GM20431 (cell line): ENCODE data around the gene SLC11A1.

Experiments
- in situ Hi-C: fragments of 300-500 bp; cut with MseI, MboI; formaldehyde crosslinking; loops from one replicate; pipeline ENCODE4 v1.15.0; 2020; ENCODE audit warnings: low sequenced_read_pairs; ENCODE audit not compliant: unreplicated experiment

Gene SLC11A1

GRCh38 chr2:218427741-218428140, 45.7 kb downstream of the SLC11A1 start:
- in situ Hi-C loops = no loop called here

- in situ Hi-C loops = no loop called here
These were observed 46.9 kb downstream of the SLC11A1 start for GRCh38 chr2:218428846-218429558.

- in situ Hi-C loops = no loop called here
These were observed 48.0 kb downstream of the SLC11A1 start for GRCh38 chr2:218429911-218430692.

GRCh38 chr2:218430721-218431120, 48.6 kb downstream of the SLC11A1 start:
- in situ Hi-C loops = no loop called here

- in situ Hi-C loops = no loop called here
These were observed 49.8 kb downstream of the SLC11A1 start for GRCh38 chr2:218431878-218432277.

- in situ Hi-C loops = no loop called here
These were observed 50.7 kb downstream of the SLC11A1 start for GRCh38 chr2:218432676-218433365.

- in situ Hi-C loops = no loop called here
These were observed 52.4 kb downstream of the SLC11A1 start for GRCh38 chr2:218434456-218434855.

GRCh38 chr2:218435003-218435982, 53.2 kb downstream of the SLC11A1 start:
- in situ Hi-C loops = no loop called here

GRCh38 chr2:218436992-218437391, 54.9 kb downstream of the SLC11A1 start:
- in situ Hi-C loops = no loop called here

- in situ Hi-C loops = no loop called here
These were observed 55.9 kb downstream of the SLC11A1 start for GRCh38 chr2:218437969-218438368.

- in situ Hi-C loops = no loop called here
These were observed 56.5 kb downstream of the SLC11A1 start for GRCh38 chr2:218438596-218438995.

- in situ Hi-C loops = no loop called here
These were observed 62.8 kb downstream of the SLC11A1 start for GRCh38 chr2:218444692-218445357.

- in situ Hi-C loops = no loop called here
These were observed 63.5 kb downstream of the SLC11A1 start for GRCh38 chr2:218445602-218446001.
